K562 (cell line): ENCODE measurements around the gene SPIRE1. TPM values are rescaled to one million over a fixed set of nuclear protein-coding genes. Genes with fewer than 3 reads are reported as not detected.
A peak's percentile ranks its signal among the peaks of the same experiment; 100 is the strongest.

Experiments
- ATF6 ChIP-seq: sonication (generic); formaldehyde crosslinking; IDR thresholded peaks from 2 replicates; pipeline ENCODE4 v1.4.0; 2020; ENCODE audit warnings: mild to moderate bottlenecking, missing genetic modification reagents
- GTF2B ChIP-seq: IDR thresholded peaks from 2 replicates; pipeline ENCODE4 v1.6.1; 2011; ENCODE audit not compliant: insufficient read length; ENCODE audit errors: extremely low read depth
- HIVEP1 ChIP-seq: fragments of 250-450 bp; sonication (Bioruptor Pico); IDR thresholded peaks from 2 replicates; pipeline ENCODE4 v1.4.0; 2020; ENCODE audit warnings: mild to moderate bottlenecking
- HMGN3 ChIP-seq: IDR thresholded peaks from 2 replicates; pipeline ENCODE4 v1.6.1; 2011; ENCODE audit warnings: borderline replicate concordance, low read depth, mild to moderate bottlenecking, mixed read lengths, low read length; ENCODE audit not compliant: insufficient read length; ENCODE audit errors: extremely low read depth
- MGA ChIP-seq: fragments of 450-650 bp; IDR thresholded peaks from 2 replicates; pipeline ENCODE4 v1.6.1; 2016; ENCODE audit warnings: mild to moderate bottlenecking, moderate library complexity
- NR2C1 ChIP-seq, 2 experiments: fragments of 450-650 bp; IDR thresholded peaks; 2 replicates each; pipeline ENCODE4 v1.6.1; 2017; ENCODE audit warnings: mild to moderate bottlenecking in 2 of 2, antibody characterized with exemption in 1 of 2, inconsistent platforms in 1 of 2, missing compliant biosample characterization in 1 of 2, missing genetic modification characterization in 1 of 2
- TAF1 ChIP-seq: IDR thresholded peaks from 2 replicates; pipeline ENCODE4 v1.6.1; 2011; ENCODE audit warnings: mild to moderate bottlenecking, low read length, moderate library complexity; ENCODE audit not compliant: insufficient read depth, control insufficient read depth, severe bottlenecking; ENCODE audit errors: extremely low read depth
- VEZF1 ChIP-seq: fragments of 200-800 bp; sonication (Bioruptor generic); IDR thresholded peaks from 2 replicates; pipeline ENCODE4 v1.6.1; 2017; ENCODE audit warnings: missing genetic modification characterization, missing compliant biosample characterization
- ZFX ChIP-seq: sonication (generic); formaldehyde crosslinking; IDR thresholded peaks from 2 replicates; pipeline ENCODE4 v1.8.0; 2022; ENCODE audit warnings: mild to moderate bottlenecking, missing genetic modification reagents, moderate library complexity
- ZNF384 ChIP-seq: IDR thresholded peaks from 2 replicates; pipeline ENCODE4 v1.6.1; 2012; ENCODE audit warnings: low read depth, low read length, improper control_type of control experiment
- polyA plus RNA-seq, 8 experiments: library from polyadenylated mRNA; depleted of rRNA in 4 of 8; stranded (reverse) in 5 of 8; unstranded in 3 of 8; fragments of >200 nt; fragmentation: Nextera tagmentation in 2 of 8; fragmentation: Illumina TruSeq in 1 of 8; extraction: Ambion mirVana in 2 of 8; extraction: Trizol in 1 of 8; gene quantifications; 2 replicates each; pipeline versions ENCODE4 v1.2.1 to v1.2.3, GENCODE V29; 2011 to 2014; ENCODE audit warnings: inconsistent platforms in 1 of 8, missing spikeins in 1 of 8
- total RNA-seq, 7 experiments: library from RNA; depleted of rRNA in 6 of 7; stranded (reverse); fragments of >200 nt in 6 of 7; fragmentation: Illumina TruSeq in 2 of 7; extraction: Trizol in 2 of 7; gene quantifications; 2 replicates each; pipeline versions ENCODE4 v1.2.1 to v1.2.3, GENCODE V29; 2011 to 2021; ENCODE audit warnings: low replicate concordance in 1 of 7

SPIRE1 gene
- total and polyA plus RNA-seq, 9 of the 15 experiments (the other 6 are each of a cell fraction or from before 2014, with no cell fraction given), result 2.9 to 14.0 (median 10.2) TPM

GRCh38 chr18:12656938-12657683 is 796 bp downstream of the SPIRE1 start (continued):
- TF ChIP-seq ATF6 (CRISPR knock-in tag), result no peak
- peak; percentile 47 for TF ChIP-seq HMGN3
- TF ChIP-seq ZFX, result peak; percentile 99
- TF ChIP-seq MGA, result peak; percentile 39; the same call in 1 of the 2 replicates
- no peak for TF ChIP-seq NR2C1 (IDR thresholded peaks at IDR 0.05)
- no peak for TF ChIP-seq NR2C1 (tag; IDR thresholded peaks at IDR 0.05)
- no peak for TF ChIP-seq GTF2B
- TF ChIP-seq ZNF384, result no peak
- TF ChIP-seq HIVEP1 (CRISPR knock-in tag), result no peak
- TF ChIP-seq TAF1, result peak; percentile 29
- TF ChIP-seq VEZF1, result peak; percentile 30
